ENCODE results near the gene RXFP3.

GRCh38 chr5:33973271-33973670, 37.1 kb downstream of the RXFP3 start:
- TF ChIP-seq CTCF (IDR thresholded peaks at IDR 0.05) = no peak
- TF ChIP-seq POLR2A (IDR thresholded peaks at IDR 0.05) = no peak
- no peak for TF ChIP-seq POLR2AphosphoS5 (IDR thresholded peaks at IDR 0.05)
- no peak for TF ChIP-seq EP300 (IDR thresholded peaks at IDR 0.05; ENCODE audit: low read depth)
